HepG2 (cell line): Measurements from ENCODE around the gene ERH. TPM values are rescaled to one million over a fixed set of nuclear protein-coding genes. Genes with fewer than 3 reads are reported as not detected.

Experiments
- ATAC-seq: fragments of 200-7000 bp; cut with Tn5 transposase; 3 replicates; pipeline ENCODE4 v1.9.1; 2020; ENCODE audit warnings: mild to moderate bottlenecking, moderate library complexity
- BruUV-seq: library from RNA; stranded (reverse); fragments of 400-500 nt; replicated peaks from 2 replicates; lab custom pipeline; 2021; lab: Mats Ljungman, UMichigan
- CTCF ChIA-PET: fragments of 300-600 bp; formaldehyde crosslinking; extraction: SDS; loops from one replicate; lab custom pipeline; 2021; ENCODE audit warnings: low total read pairs, inconsistent platforms, low intra/inter-chr PET ratio; lab: Yijun Ruan, JAX
- POLR2A ChIA-PET: fragments of 350-600 bp; sonication (Branson Sonifier 250); formaldehyde crosslinking; loops from one replicate; lab custom pipeline; 2020; ENCODE audit warnings: antibody characterized with exemption, inconsistent platforms; lab: Yijun Ruan, JAX
- DNase-seq: peaks from one replicate; pipeline ENCODE4 v3.0.0-alpha.2; 2015; ENCODE audit warnings: low spot score
- FAIRE-seq: peaks from 3 replicates; lab custom pipeline; 2011; peaks lifted over from hg19 to GRCh38; lab: Jason Lieb, UNC
- H2AFZ ChIP-seq: one replicate; pipeline ENCODE4 v1.6.1; 2011; ENCODE audit warnings: low read length, inconsistent platforms
- H3K27ac ChIP-seq: fragments of 300-600 bp; 3 replicates; pipeline ENCODE4 v1.8.0; 2011; ENCODE audit warnings: mixed run types, mild to moderate bottlenecking, mixed read lengths, low read length, inconsistent platforms; ENCODE audit not compliant: insufficient read depth; ENCODE audit errors: extremely low read length
- H3K27me3 ChIP-seq, 2 experiments: fragments of 200-600 bp in 1 of 2; 2 replicates in 1 of 2; 3 replicates in 1 of 2; pipeline versions ENCODE4 v1.6.0 to v1.8.0; 2011; ENCODE audit warnings: low read length in 2 of 2, mild to moderate bottlenecking in 2 of 2, moderate library complexity in 2 of 2, inconsistent platforms in 1 of 2; ENCODE audit not compliant: insufficient read depth in 2 of 2, control insufficient read depth in 1 of 2
- H3K36me3 ChIP-seq, 2 experiments: fragments of 200-600 bp in 1 of 2; replicated peaks in 1 of 2; 2 replicates in 1 of 2; 3 replicates in 1 of 2; pipeline versions ENCODE4 v1.5.1 to v1.8.0; 2011; ENCODE audit warnings: low read length in 2 of 2, inconsistent platforms in 1 of 2; ENCODE audit not compliant: insufficient read depth in 2 of 2, control insufficient read depth in 1 of 2
- H3K4me1 ChIP-seq: 2 replicates; pipeline ENCODE4 v1.5.1; 2012; ENCODE audit warnings: low read length, inconsistent platforms; ENCODE audit not compliant: insufficient read depth
- H3K4me2 ChIP-seq: 2 replicates; pipeline ENCODE4 v1.6.0; 2011; ENCODE audit warnings: low read depth, low read length, inconsistent platforms
- H3K4me3 ChIP-seq, 3 experiments: fragments of 200-600 bp in 1 of 3; sonication (generic), shearing (Covaris generic) in 1 of 3; replicated peaks in 1 of 3; 2 replicates each; pipeline ENCODE4 v1.5.1; 2011 to 2016; ENCODE audit warnings: low read length in 3 of 3, inconsistent platforms in 2 of 3, low read depth in 2 of 3, mild to moderate bottlenecking in 2 of 3, control low read depth in 1 of 3, mixed read lengths in 1 of 3; ENCODE audit not compliant: insufficient read depth in 1 of 3
- H3K79me2 ChIP-seq: one replicate; pipeline ENCODE4 v1.6.1; 2011; ENCODE audit warnings: low read length, inconsistent platforms; ENCODE audit not compliant: insufficient read depth
- H3K9ac ChIP-seq: 2 replicates; pipeline ENCODE4 v1.6.0; 2011; ENCODE audit warnings: mild to moderate bottlenecking, low read depth, low read length, inconsistent platforms; ENCODE audit not compliant: insufficient read depth
- H3K9me3 ChIP-seq: 2 replicates; pipeline ENCODE4 v1.5.1; 2012; ENCODE audit warnings: mild to moderate bottlenecking, low read length
- H4K20me1 ChIP-seq: 2 replicates; pipeline ENCODE4 v1.6.0; 2011; ENCODE audit warnings: inconsistent platforms, mild to moderate bottlenecking, low read length, moderate library complexity; ENCODE audit not compliant: insufficient read depth
- RFXANK ChIP-seq: IDR thresholded peaks from 2 replicates; pipeline ENCODE4 v1.6.1; 2016
- ZFP1 ChIP-seq: IDR thresholded peaks from 2 replicates; pipeline ENCODE4 v1.6.1; 2016
- ZNF33A ChIP-seq: sonication (generic); formaldehyde crosslinking; IDR thresholded peaks from 2 replicates; pipeline ENCODE4 v1.5.1; 2020; ENCODE audit warnings: missing genetic modification reagents, mild to moderate bottlenecking, moderate library complexity, borderline replicate concordance
- ZNF768 ChIP-seq: sonication (generic); formaldehyde crosslinking; IDR thresholded peaks from 2 replicates; pipeline ENCODE4 v1.4.0; 2020; ENCODE audit warnings: missing genetic modification reagents
- WGBS: methylation state at CpG from one replicate; pipeline ENCODE4 v1.1.6; 2017; ENCODE audit warnings: low lambda C conversion rate; 5-methylcytosine and 5-hydroxymethylcytosine counted together
- in situ Hi-C: cut with HindIII; loops from 2 replicates; pipeline ENCODE4 v1.10.0; 2017; ENCODE audit warnings: low pct_unique_long_range_greater_than_20kb; ENCODE audit not compliant: extremely low pct_ligation_motif_present
- intact Hi-C: fragments of 100-400 bp; cut with micrococcal nuclease; formaldehyde crosslinking; loops from one replicate; pipeline ENCODE4 v1.10.0; 2022; ENCODE audit not compliant: unreplicated experiment
- polyA plus RNA-seq, 8 experiments: library from polyadenylated mRNA; depleted of rRNA in 3 of 8; stranded (reverse) in 7 of 8; unstranded in 1 of 8; fragments of >200 nt; fragmentation: Illumina TruSeq in 4 of 8; extraction: Trizol in 4 of 8; gene quantifications; 2 replicates each; pipeline versions ENCODE4 v1.2.1 to v1.2.3, GENCODE V29; 2011 to 2016; ENCODE audit warnings: low read depth in 4 of 8, missing spikeins in 1 of 8, mixed read lengths in 1 of 8; ENCODE audit not compliant: insufficient read depth in 1 of 8
- total RNA-seq, 5 experiments: library from RNA; depleted of rRNA; stranded (reverse); fragments of >200 nt; fragmentation: Illumina TruSeq; extraction: Trizol; gene quantifications; 2 replicates each; pipeline ENCODE4 v1.2.3, GENCODE V29; 2016; ENCODE audit warnings: low read depth in 1 of 5

The ERH gene
- total and polyA plus RNA-seq, 2 of the 13 experiments (the other 11 are each of a cell fraction or from before 2014, with no cell fraction given): 105 to 341 TPM

- Histone ChIP-seq H3K79me2 (no peaks in the 10 kb centered on the region), H2AFZ (no peak overlapping the region), H3K4me3 (no peak overlapping the region), H3K36me3 (no peaks in the 10 kb centered on the region), H3K27ac (no peak overlapping the region), H4K20me1 (no peaks in the 10 kb centered on the region), H3K4me1 (no peaks in the 10 kb centered on the region), H3K9me3 (no peaks in the 10 kb centered on the region), H3K9ac (no peak overlapping the region), H3K4me2 (no peak overlapping the region), H3K27me3 (peaks cover 0 to 7% of the 10 kb centered on the region in 2 experiments; a peak in 1 of 5 replicates)
- ChIA-PET CTCF (no interaction called here), POLR2A (no interaction called here)
- DNase-seq (no peak), FAIRE-seq (no peak), ATAC-seq (no peak)
- peak; percentile 40; the same call in 1 of the 2 replicates for TF ChIP-seq ZNF768 (CRISPR knock-in tag)
- TF ChIP-seq RFXANK (CRISPR knock-in tag): no peak
- 26% methylated on average over 3 of the region's 4 CpGs for WGBS
- in situ Hi-C loops: no loop called here
- intact Hi-C loops: no loop called here
- BruUV-seq: no TSS peak
Observed at GRCh38 chr14:69333791-69334337, 64.2 kb downstream of the ERH start.

- Histone ChIP-seq H2AFZ (no peak overlapping the region), H4K20me1 (no peaks in the 10 kb centered on the region), H3K4me1 (no peaks in the 10 kb centered on the region), H3K9me3 (no peaks in the 10 kb centered on the region), H3K79me2 (no peaks in the 10 kb centered on the region), H3K9ac (no peak overlapping the region), H3K4me3 (no peak overlapping the region), H3K27me3 (no peaks in the 10 kb centered on the region; a peak in 1 of 5 replicates), H3K36me3 (no peaks in the 10 kb centered on the region)
- intact Hi-C loops (no loop called here), in situ Hi-C loops (no loop called here)
- no TSS peak for BruUV-seq
- ATAC-seq (peak; percentile 44; the same call in 2 of the 3 replicates), FAIRE-seq (no peak)
- CTCF ChIA-PET: no interaction called here
- WGBS: 7% methylated on average over 4 of the region's 13 CpGs
- TF ChIP-seq ZNF33A (CRISPR knock-in tag) (no peak), ZFP1 (CRISPR knock-in tag) (peak; percentile 76; the same call in 1 of the 2 replicates)
- TF ChIP-seq, all 625 proteins: peak for 1
- no peak for DNase-seq
- H3K4me2 ChIP-seq: no peak overlapping the region
- no peak overlapping the region for H3K27ac ChIP-seq
- POLR2A ChIA-PET: no interaction called here
Observed at GRCh38 chr14:69332782-69333395, 65.2 kb downstream of the ERH start.
